SKM-1 (cell line): ENCODE measurements around the gene ADAM33.

ENCODE experiments used
- DNase-seq: peaks from one replicate; lab custom pipeline; 2025; ENCODE audit not compliant: unreplicated experiment; lab: John Stamatoyannopoulos, UW

The ADAM33 gene

GRCh38 chr20:3670945-3671344 is 10.9 kb downstream of the ADAM33 start:
- no peak for DNase-seq

- DNase-seq = no peak
Measured at GRCh38 chr20:3670511-3670910, 11.3 kb downstream of the ADAM33 start.

DNA sequence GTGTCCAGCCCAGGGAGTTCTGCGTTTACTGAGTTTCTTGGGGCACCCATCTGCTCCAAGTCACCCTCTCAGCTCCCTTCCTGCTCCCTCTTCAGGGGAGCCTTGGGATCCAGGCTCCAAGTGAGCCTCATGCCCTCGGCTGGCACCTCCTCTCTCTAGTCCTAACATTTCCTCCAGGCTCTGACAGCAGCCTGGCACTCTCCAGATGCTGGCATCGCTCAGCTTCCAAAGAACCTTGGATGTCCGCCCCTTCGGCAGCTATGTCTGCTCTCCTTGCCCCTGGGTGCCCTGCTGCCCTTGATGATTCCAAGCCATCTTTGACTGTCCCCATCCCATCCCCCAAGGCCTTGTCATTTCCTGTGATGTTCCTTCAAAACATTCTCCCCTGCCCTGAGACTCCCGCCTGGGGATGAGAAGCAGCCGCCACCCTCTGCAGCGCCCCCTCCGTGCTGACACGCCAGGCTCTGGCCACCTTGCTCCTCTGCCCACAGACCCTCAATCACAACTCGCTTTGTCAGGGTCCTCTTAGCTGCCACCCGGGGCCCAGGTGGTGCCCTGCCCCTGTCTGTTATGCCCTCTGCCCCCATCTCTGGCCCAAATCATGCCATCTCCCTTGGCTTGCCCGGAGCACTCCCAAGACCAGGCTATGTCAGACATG is 12.0 kb downstream of the ADAM33 start:
- no peak for DNase-seq

DNA sequence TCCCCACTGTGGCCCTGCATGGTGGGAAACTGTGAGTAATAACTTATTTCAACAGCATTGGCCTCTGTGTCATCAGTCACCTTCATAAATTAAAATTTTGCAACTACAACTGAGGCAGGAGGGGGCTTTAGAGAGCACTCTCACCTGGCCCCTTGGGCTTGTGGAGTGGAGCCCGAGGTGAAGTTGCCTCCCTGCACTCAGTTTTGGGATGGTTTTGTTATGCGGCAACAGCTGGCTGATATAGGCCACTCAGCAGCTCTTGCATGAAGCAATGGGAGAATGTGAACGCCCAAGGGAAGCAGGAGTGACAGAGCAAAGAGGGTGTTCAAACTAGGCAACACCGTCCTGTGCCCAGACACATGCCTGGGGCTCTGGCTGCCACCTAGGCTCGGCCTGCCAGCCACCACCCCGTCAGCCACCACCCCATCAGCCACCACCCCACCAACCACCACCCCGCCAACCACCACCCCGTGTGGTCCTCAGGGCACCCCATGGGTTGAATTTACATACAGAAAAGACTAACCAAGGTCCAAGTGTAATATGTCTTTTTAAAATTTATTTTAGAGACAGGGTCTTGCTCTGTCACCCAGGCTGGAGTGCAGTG is 14.3 kb downstream of the ADAM33 start:
- no peak for DNase-seq

DNA sequence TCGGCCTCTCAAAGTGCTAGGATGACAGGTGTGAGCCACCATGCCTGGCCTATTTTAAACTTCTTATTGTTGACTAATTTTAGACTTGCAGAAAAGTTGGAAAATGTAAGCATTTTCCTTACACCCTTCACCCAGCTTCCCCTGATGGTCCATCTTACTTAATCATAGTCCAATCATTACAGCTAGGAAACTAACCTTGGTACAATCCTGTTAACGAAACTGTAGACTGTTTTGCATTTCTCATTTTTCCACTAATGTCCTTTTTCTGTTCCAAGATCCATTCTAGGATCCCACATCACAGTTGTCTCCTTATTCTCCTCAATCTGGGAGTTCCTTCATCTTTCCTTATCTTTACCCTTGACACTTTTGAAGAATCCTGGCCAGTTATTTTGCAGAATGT is 18.0 kb downstream of the ADAM33 start:
- DNase-seq = no peak

- no peak for DNase-seq
Measured at GRCh38 chr20:3663031-3663701, 18.6 kb downstream of the ADAM33 start, which contains the start of gene GFRA4. TSS of gene GFRA4 (minus strand) at chr20:3663399. CDS start at chr20:3663399, 0 bp downstream.

GRCh38 chr20:3661814-3662665 is 19.8 kb downstream of the ADAM33 start:
- no peak for DNase-seq

GRCh38 chr20:3661060-3661813 is 20.6 kb downstream of the ADAM33 start:
- no peak for DNase-seq

DNA sequence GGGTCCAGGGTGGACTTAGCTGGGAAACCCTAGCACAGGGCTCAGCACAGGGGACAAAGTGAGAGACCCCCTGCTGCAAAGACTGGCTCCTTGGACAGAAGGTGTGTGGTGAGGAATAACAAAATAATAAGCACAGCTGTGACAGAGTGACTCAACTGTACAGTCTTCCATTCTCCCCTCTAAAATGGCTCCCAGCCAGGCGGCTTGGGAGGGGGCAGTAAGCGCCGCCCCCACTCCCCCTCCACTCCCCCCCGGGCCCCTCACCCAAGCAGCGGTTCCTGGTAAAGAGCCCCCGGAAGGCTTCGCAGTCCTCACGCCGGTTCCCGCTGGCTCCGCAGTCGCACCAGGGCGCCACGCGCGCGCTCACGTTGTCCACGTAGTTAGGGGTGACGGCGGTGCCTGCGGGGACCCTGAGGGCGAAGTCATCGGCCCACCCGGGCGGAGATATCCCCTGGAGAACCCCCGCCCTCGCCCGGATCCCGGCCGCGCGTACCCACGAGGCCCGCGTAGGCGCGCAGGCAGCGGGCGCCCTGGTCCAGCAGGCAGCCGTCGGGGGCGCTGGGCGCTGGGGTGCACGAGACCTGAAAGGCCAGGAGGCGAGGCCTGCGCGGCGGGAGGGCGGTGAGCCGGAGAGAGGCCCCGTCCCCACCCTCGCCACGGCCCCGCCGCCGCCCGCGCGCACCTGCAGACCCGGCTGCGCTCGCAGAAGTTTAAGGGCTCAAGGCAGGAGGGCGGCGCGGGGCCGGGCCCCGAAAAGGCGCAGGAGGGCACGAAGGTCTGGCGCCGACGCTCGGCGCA is 21.3 kb downstream of the ADAM33 start:
- no peak for DNase-seq

GRCh38 chr20:3659492-3660261 is 22.1 kb downstream of the ADAM33 start:
- no peak for DNase-seq

DNA sequence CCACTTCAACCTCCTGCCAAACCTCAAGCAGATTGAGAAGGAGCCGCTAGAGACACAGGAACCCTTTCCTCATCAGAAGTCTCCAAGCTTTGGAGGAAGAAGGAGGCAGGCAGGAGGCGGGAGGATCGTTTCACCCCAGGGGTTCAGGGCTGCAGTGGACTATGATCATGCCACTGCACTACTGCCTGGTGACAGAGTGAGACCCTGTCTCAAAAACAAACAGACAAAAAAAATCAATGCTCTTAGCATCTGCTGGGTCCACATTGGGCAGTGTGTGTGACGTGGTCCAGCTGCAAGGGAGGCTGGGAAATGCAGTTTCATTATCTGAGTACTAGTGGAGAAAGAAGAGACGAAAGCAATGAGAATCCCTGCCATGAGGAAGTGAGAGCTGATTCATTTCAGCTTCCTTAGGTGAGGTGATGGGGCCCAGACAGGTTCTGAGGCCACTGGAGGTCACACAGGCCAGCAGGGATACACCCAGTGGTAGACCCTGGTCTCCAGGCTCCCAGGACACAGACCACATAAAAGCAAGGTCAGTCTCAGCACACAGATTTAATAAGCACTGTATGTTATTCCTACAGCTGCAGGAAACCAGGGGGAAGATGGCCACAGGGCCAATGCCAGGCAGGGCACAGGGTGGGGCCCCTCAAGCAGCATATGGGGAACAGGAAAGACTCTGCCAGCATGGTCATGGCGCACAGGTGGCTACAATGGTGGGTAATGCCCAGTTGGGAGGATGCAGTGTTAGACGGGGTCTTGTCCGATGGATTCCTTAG is 22.9 kb downstream of the ADAM33 start:
- DNase-seq = no peak

DNA sequence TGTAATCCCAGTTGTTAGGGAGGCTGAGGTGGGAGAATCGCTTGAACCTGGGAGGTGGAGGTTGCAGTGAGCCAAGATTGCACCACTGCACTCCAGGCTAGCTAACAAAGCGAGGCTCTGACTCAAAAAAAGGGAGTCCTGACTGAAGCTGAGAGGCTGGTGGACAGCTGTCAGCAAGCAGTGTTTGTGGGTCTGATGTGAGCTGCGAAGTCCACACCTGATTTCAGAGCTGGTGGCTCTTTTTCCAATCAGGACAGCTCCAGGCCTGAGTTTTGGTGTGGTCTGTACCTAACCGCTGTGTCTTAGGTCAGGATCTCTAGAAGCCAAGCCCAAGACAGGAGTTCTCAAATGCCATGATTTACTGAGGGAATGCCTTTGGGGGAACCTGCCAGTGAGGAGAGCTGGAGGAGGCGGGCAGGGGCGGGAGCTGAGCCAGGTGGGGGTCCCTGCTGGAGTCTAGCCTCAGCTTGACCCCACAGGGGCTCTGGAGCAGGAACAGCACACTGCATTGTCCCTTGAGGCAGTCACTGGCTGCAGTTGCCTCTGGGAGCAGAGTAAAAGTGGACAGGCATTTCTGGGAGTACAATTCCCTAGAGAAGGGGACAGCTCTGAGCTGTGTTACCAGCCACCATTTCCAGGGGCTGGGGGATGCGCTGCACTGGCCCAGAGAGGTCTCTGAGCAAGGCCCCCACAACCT is 23.6 kb downstream of the ADAM33 start:
- no peak for DNase-seq

DNA sequence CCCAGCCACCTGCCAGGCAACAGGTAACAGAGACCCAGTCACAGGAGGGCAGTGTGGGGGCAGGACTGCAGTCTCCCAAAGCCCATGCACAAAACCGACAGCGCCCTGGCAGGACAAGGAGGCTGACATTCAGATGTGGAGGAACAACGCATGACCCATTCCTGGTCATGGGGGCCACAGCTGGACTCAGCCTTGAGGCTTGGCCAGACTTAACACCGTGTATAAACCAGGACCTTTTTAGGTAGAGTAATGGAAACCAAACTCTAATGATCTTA is 26.7 kb downstream of the ADAM33 start:
- DNase-seq = no peak

DNA sequence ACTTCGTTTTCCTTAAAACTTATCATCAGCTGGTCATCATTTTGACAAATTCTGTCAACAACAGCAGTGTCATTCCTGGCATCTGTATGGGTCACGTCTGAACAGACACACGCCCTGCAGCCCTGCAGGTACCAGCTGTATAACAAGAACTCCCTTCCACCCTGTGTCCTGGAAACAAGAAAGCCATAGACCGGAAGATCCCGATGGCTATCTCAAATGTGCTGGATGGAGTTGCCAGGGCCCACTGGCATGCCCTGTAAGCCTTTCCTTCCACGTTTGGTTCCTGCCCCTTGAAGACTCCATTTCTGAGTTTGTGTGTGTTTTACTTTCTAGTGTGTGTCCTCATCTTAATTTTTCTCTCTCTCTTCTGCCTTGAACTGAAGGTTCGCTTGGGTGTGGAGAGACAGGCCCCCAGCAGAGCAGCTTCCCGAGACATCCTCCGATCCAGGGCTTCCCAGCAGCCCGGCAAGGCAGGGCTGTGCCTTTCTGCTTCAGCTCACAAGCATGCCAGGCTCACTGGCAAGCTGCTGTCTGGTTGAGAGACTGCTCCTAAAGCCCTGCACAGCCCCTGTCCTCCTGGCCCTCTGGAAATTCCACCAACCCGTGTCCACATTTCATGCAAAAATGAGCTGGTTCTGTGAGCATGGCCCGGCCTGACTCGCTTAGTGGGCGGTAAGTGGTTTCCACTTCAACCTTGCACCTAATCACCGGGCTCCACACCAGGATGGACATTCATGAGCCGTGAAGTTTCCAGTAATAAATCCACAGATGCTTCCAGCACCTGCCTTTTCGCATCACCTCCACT is 27.3 kb downstream of the ADAM33 start:
- DNase-seq = no peak

GRCh38 chr20:3653921-3654320 is 27.9 kb downstream of the ADAM33 start:
- DNase-seq = no peak

GRCh38 chr20:3652676-3653596 is 28.9 kb downstream of the ADAM33 start:
- DNase-seq = no peak
